IPS-11a (cell line): ENCODE measurements around the gene NR1H3.
"Not testable (repeated sequence)": the region's sequence is repeated elsewhere in the genome, so short reads cannot be mapped to it uniquely, and the experiment has no call there.

Source experiments
- H3K4me3 ChIP-seq: one replicate; pipeline ENCODE4 v1.5.1; 2013; ENCODE audit warnings: low read depth, low read length, control low read depth

The NR1H3 gene

GRCh38 chr11:47299078-47299477, 41.3 kb downstream of the NR1H3 start:
- H3K4me3 ChIP-seq: no peak overlapping the region

DNA sequence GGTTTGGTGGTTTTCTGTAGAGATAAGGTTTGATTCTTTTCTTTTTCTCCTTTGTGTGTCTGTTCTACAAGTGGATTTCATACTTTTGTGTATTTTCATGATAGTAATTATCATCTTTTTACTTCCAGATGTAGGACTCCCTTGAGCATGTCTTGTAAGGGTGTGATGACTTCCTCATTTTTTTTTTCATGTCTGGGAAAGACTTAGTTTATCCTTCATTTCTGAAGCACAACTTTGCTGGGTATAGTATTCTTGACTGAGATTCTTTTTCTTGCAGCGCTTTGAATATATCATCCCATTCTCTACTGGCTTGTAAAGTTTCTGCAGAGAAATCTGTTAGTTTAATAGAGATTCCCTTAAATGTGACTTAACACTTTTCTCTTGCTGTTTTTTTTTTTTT, 45.1 kb downstream of the NR1H3 start:
- no peak overlapping the region for H3K4me3 ChIP-seq

- H3K4me3 ChIP-seq: no peak overlapping the region
Observed at GRCh38 chr11:47305734-47306483, 48.1 kb downstream of the NR1H3 start.

GRCh38 chr11:47306484-47306844, 48.7 kb downstream of the NR1H3 start:
- no peak overlapping the region for H3K4me3 ChIP-seq

- H3K4me3 ChIP-seq: no peak overlapping the region
Observed at GRCh38 chr11:47308050-47308823, 50.4 kb downstream of the NR1H3 start.

- no peak overlapping the region for H3K4me3 ChIP-seq
Observed at GRCh38 chr11:47314992-47315391, 57.2 kb downstream of the NR1H3 start.

DNA sequence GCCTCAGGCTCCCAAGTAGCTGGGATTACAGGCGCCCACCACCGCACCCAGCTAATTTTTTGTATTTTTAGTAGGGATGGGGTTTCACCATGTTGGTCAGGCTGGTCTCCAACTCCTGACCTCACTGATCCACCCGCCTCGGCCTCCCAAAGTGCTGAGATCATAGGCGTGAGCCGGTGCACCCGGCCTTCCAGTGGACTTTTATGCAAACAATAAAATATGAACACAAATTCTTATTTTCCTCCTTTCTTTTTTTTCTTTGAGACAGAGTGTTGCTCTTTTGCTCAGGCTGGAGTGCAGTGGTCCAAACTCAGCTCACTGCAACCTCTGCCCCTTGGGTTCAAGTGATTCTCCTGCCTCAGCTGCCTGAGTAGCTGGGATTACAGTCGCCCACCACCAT, 58.7 kb downstream of the NR1H3 start:
- H3K4me3 ChIP-seq: not testable (repeated sequence)

DNA sequence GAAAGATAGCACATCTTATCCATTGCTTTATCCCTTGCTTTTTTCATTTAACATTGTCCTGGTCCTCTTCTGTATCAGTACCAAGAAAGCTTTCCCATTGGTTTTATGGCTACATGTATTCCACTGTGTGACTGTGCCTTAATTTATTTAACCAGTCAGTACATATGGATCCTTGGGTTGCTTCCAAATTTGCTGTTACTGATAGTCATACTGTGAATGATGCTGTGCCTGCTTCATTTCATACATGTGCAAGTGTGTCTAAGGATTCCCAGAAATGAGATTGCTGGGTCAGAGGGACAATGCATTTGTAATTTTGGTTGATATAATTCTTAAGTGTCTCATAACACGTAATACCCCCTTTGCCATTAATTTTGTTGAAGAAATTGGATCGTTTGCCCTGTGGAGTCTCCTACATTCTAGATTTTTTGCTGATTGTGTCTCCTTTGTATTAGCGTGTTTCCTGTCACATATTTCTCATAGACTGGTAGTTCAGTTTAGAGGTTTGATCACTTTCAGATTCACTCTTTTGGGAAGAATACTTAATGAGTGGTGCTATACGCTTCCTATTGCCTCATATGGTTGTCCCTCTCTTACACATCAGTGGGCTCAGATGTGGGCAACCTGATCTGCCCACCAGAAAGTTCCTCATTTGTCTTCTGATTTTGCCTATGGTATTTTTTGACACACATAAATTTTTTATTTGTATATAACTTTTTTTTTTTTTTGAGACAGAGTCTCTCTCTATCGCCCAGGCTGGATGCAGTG, 59.5 kb downstream of the NR1H3 start:
- H3K4me3 ChIP-seq: no peak overlapping the region

- no peak overlapping the region for H3K4me3 ChIP-seq
Observed at GRCh38 chr11:47318166-47318565, 60.4 kb downstream of the NR1H3 start.
